HepG2 (cell line): Measurements from ENCODE around the gene PLRG1.

Source experiments
- CTCF ChIP-seq: sonication (generic); formaldehyde crosslinking; IDR thresholded peaks from 2 replicates; pipeline ENCODE4 v1.5.0; 2020; ENCODE audit warnings: mild to moderate bottlenecking, missing genetic modification reagents, moderate library complexity
- HOXA7 ChIP-seq: sonication (generic); formaldehyde crosslinking; IDR thresholded peaks from 2 replicates; pipeline ENCODE4 v1.8.1; 2022; ENCODE audit warnings: mild to moderate bottlenecking, missing genetic modification reagents, moderate library complexity
- MEF2D ChIP-seq: sonication (generic); formaldehyde crosslinking; IDR thresholded peaks from 2 replicates; pipeline ENCODE4 v1.5.1; 2020; ENCODE audit warnings: mild to moderate bottlenecking, missing genetic modification reagents
- MTA3 ChIP-seq: sonication (generic); formaldehyde crosslinking; IDR thresholded peaks from 2 replicates; pipeline ENCODE4 v1.4.0; 2020; ENCODE audit warnings: missing genetic modification reagents
- NFE2L2 ChIP-seq: fragments of 150-350 bp; IDR thresholded peaks from 2 replicates; pipeline ENCODE4 v1.6.1; 2014; ENCODE audit warnings: low read length
- NR2C2 ChIP-seq: sonication (generic); formaldehyde crosslinking; IDR thresholded peaks from 2 replicates; pipeline ENCODE4 v1.4.0; 2020; ENCODE audit warnings: missing genetic modification reagents, mild to moderate bottlenecking, moderate library complexity, borderline replicate concordance
- PHF8 ChIP-seq: sonication (generic); formaldehyde crosslinking; IDR thresholded peaks from 2 replicates; pipeline ENCODE4 v1.5.0; 2020; ENCODE audit warnings: missing genetic modification reagents
- ZBTB26 ChIP-seq: IDR thresholded peaks from 2 replicates; pipeline ENCODE4 v1.6.1; 2016; ENCODE audit warnings: missing compliant biosample characterization, missing genetic modification reagents, borderline replicate concordance
- ZC3H4 ChIP-seq: sonication (generic); formaldehyde crosslinking; IDR thresholded peaks from 2 replicates; pipeline ENCODE4 v1.4.0; 2020; ENCODE audit warnings: missing genetic modification reagents, borderline replicate concordance
- ZFP90 ChIP-seq: sonication (generic); formaldehyde crosslinking; IDR thresholded peaks from 2 replicates; pipeline ENCODE4 v1.8.0; 2022; ENCODE audit warnings: missing genetic modification reagents, mild to moderate bottlenecking, inconsistent platforms, borderline replicate concordance
- ZNF24 ChIP-seq: fragments of 450-650 bp; IDR thresholded peaks from 2 replicates; pipeline ENCODE4 v1.6.1; 2017; ENCODE audit warnings: antibody characterized with exemption, mild to moderate bottlenecking
- ZNF260 ChIP-seq: sonication (generic); formaldehyde crosslinking; IDR thresholded peaks from 2 replicates; pipeline ENCODE4 v1.4.0; 2020; ENCODE audit warnings: missing genetic modification reagents, low read depth, mild to moderate bottlenecking, borderline replicate concordance
- ZNF367 ChIP-seq: sonication (generic); formaldehyde crosslinking; IDR thresholded peaks from 2 replicates; pipeline ENCODE4 v1.4.0; 2020; ENCODE audit warnings: missing genetic modification reagents, borderline replicate concordance
- ZNF597 ChIP-seq: sonication (generic); formaldehyde crosslinking; IDR thresholded peaks from 2 replicates; pipeline ENCODE4 v1.5.0; 2020; ENCODE audit warnings: missing genetic modification reagents

- TF ChIP-seq ZNF260 (CRISPR knock-in tag) = no peak
- TF ChIP-seq ZFP90 (CRISPR knock-in tag) = no peak
- TF ChIP-seq ZNF597 = no peak
- TF ChIP-seq ZNF367 (CRISPR knock-in tag) = no peak
- TF ChIP-seq MEF2D (CRISPR knock-in tag) = no peak
- no peak for TF ChIP-seq ZC3H4 (CRISPR knock-in tag)
- no peak for TF ChIP-seq MTA3 (CRISPR knock-in tag)
- no peak for TF ChIP-seq NFE2L2
- TF ChIP-seq CTCF (CRISPR knock-in tag) = no peak
- no peak for TF ChIP-seq PHF8 (CRISPR knock-in tag)
- TF ChIP-seq HOXA7 (CRISPR knock-in tag) = no peak
- no peak for TF ChIP-seq ZBTB26 (CRISPR knock-in tag)
- TF ChIP-seq ZNF24 = no peak
- TF ChIP-seq NR2C2 = no peak
These were observed 33.5 kb upstream of the PLRG1 start for GRCh38 chr4:154583677-154584076.
